Heart right ventricle (tissue), 16 donors: ENCODE results near the gene MTARC2. TPM values are rescaled to one million over a fixed set of nuclear protein-coding genes. Genes with fewer than 3 reads are reported as not detected.

Source experiments
- ATAC-seq, 8 donors: fragments of 200-7000 bp; cut with Tn5 transposase; one replicate each; pipeline ENCODE4 v1.9.1; 2020; ENCODE audit warnings: mild to moderate bottlenecking in 8 of 8, moderate library complexity in 8 of 8, moderate number of reproducible peaks in 1 of 8
- DNase-seq, 2 donors: peaks; one replicate each; pipeline ENCODE4 v3.0.0-alpha.2; 2020
- H3K27ac ChIP-seq, 10 donors: fragments of 200-600 bp; sonication (generic) in 2 of 10; one replicate each; pipeline versions ENCODE4 v1.5.0 to v1.8.0; 2020 to 2022; ENCODE audit warnings: mild to moderate bottlenecking in 3 of 10
- H3K27me3 ChIP-seq, 7 donors: fragments of 200-600 bp; one replicate each; pipeline ENCODE4 v1.8.0; 2021 to 2022; ENCODE audit warnings: mild to moderate bottlenecking in 2 of 7
- H3K36me3 ChIP-seq, 9 donors: fragments of 200-600 bp; sonication (generic) in 1 of 9; one replicate each; pipeline versions ENCODE4 v1.5.0 to v1.8.0; 2020 to 2022; ENCODE audit warnings: mild to moderate bottlenecking in 2 of 9
- H3K4me1 ChIP-seq, 9 donors: fragments of 200-600 bp; sonication (generic) in 1 of 9; one replicate each; pipeline versions ENCODE4 v1.5.0 to v1.8.0; 2020 to 2022; ENCODE audit warnings: mild to moderate bottlenecking in 4 of 9
- H3K4me3 ChIP-seq, 10 donors: fragments of 200-600 bp; sonication (generic) in 2 of 10; one replicate each; pipeline versions ENCODE4 v1.5.0 to v1.8.0; 2020 to 2022; ENCODE audit warnings: mild to moderate bottlenecking in 7 of 10, moderate library complexity in 2 of 10
- H3K9me3 ChIP-seq, 11 donors: fragments of 200-600 bp in 10 of 11; sonication (generic) in 2 of 11; one replicate each; pipeline versions ENCODE4 v1.5.0 to v1.8.0; 2013 to 2022; ENCODE audit warnings: mild to moderate bottlenecking in 2 of 11, control low read depth in 1 of 11, moderate library complexity in 1 of 11
- CTCF ChIP-seq, 9 donors: fragments of 200-600 bp; sonication (generic) in 2 of 9; IDR thresholded peaks; one replicate each; pipeline versions ENCODE4 v1.5.0 to v1.8.0; 2021 to 2022; ENCODE audit warnings: antibody characterized with exemption in 9 of 9, mild to moderate bottlenecking in 5 of 9, moderate library complexity in 1 of 9
- WGBS, 2 donors: extraction: QIAGEN DNeasy Blood & Tissue Kit; methylation state at CpG; one replicate each; pipeline ENCODE4 v1.1.7; 2013; ENCODE audit warnings: inconsistent platforms in 1 of 2; 5-methylcytosine and 5-hydroxymethylcytosine counted together
- intact Hi-C, 10 donors: fragments of 100-400 bp; cut with DNase I; formaldehyde crosslinking; loops; one replicate each; pipeline versions ENCODE4 v1.11.1 to v1.14.2; 2022
- polyA plus RNA-seq, 2 donors: library from polyadenylated mRNA; stranded (reverse); fragments of 200-250 nt; gene quantifications; one replicate each; pipeline ENCODE4 v1.2.3, GENCODE V29; 2013
- total RNA-seq, 10 donors: library from RNA; stranded (reverse); fragmentation: NEBNext Ultra II Directional in 3 of 10; extraction: Animal tissue kit (Norgen Biotek cat#: 25700) in 3 of 10; gene quantifications; one replicate each; pipeline versions ENCODE4 v1.2.1 to v1.2.4, GENCODE V29; 2021 to 2023
- donor health status: Arrhythmogenic right ventricular cardiomyopathy.
- donor health status: ischemic (EF 13 %, LVEDD 7.1; RV severe dilation, severe dysfunction).
- donor health status: healthy with polysubstance abuse.
- donor health status: DM: no; HTN: yes; CAD: no.
- donor health status: DM: no; HTN: no; CAD: no.
- donor health status: ischemic (EF 25% LVEDD 6.9; RV normal size, moderate dysfunction).
- donor health status: ischemic (EF 25% LVEDD 5.7; RV mildly dilated, moderate dysfunction).
- donor health status: healthy.
- donor health status: DM: yes; HTN: yes; CAD: no.
- donor health status: Ischemic cardiomyopathy.
- donor health status: ischemic (EF 35%, LVEDD 5.7; RV mildly dilated, moderate dysfunction).
- donor health status: nonischemic (EF 11% LVEDD 7.7; RV severe dilation, severe dysfunction).
- donor health status: DM: yes; HTN: yes; CAD: no.
- donor health status: PGD.
- donor health status: ischemic (EF 29% LVEDD 5.4; RV normal size, mild dysfunction).
- donor health status: nonischemic (EF 23%, LVEDD 6.1; RV moderate dilation, normal function).

MTARC2 gene
- total and polyA plus RNA-seq, 12 donors, result 13.0 to 32.3 (median 26.6) TPM

- intact Hi-C loops, result no loop called here
- no peak for DNase-seq
Observed at GRCh38 chr1:220787069-220787619, 39.0 kb downstream of the MTARC2 start.

GRCh38 chr1:220788900-220789299 is 40.8 kb downstream of the MTARC2 start:
- H3K36me3 ChIP-seq, result peaks cover 0 to 13% (median 0%) of the 10 kb centered on the region in 9 donors
- DNase-seq (no peak), ATAC-seq (no peak)
- intact Hi-C loops, result no loop called here
- peak overlapping the region in 2 of 10 donors; percentile 37 to 71 for H3K27ac ChIP-seq
- WGBS, 2 donors, result 72 to 78% methylated on average over 7 of the region's 7 CpGs
- no peaks in the 10 kb centered on the region for H3K9me3 ChIP-seq
- no peak for TF ChIP-seq CTCF (IDR thresholded peaks at IDR 0.05)
- no peaks in the 10 kb centered on the region for H3K27me3 ChIP-seq
- H3K4me3 ChIP-seq, result no peak overlapping the region
- peaks cover 0 to 53% (median 31%) of the 10 kb centered on the region in 9 donors for H3K4me1 ChIP-seq

More at GRCh38 chr1:220787069-220787619, 39.0 kb downstream of the MTARC2 start:
- peak in 7 of 8 donors; percentile 5 to 33 (median 11) for ATAC-seq
- Histone ChIP-seq H3K36me3 (peaks cover 0 to 29% (median under 1%) of the 10 kb centered on the region in 9 donors), H3K27me3 (no peaks in the 10 kb centered on the region), H3K4me1 (peaks cover 0 to 49% (median 30%) of the 10 kb centered on the region in 9 donors), H3K4me3 (peak overlapping the region; percentile 19 to 75 (median 64)), H3K9me3 (no peaks in the 10 kb centered on the region), H3K27ac (peak overlapping the region in 9 of 10 donors; percentile 33 to 78 (median 71))
- peak in 1 of 9 donors; percentile 9 for TF ChIP-seq CTCF (IDR thresholded peaks at IDR 0.05)
- 9% methylated on average over 32 of the region's 32 CpGs for WGBS, 2 donors

- H3K4me1 ChIP-seq, result peaks cover 0 to 53% (median 31%) of the 10 kb centered on the region in 9 donors
- DNase-seq (no peak), ATAC-seq (no peak)
- no peaks in the 10 kb centered on the region for H3K9me3 ChIP-seq
- TF ChIP-seq CTCF (IDR thresholded peaks at IDR 0.05), result no peak
- WGBS, 2 donors, result 89 to 99% methylated on average over 2 of the region's 2 CpGs
- H3K27ac ChIP-seq, result no peak overlapping the region
- H3K36me3 ChIP-seq, result peaks cover 0 to 6% (median 0%) of the 10 kb centered on the region in 9 donors
- H3K4me3 ChIP-seq, result no peak overlapping the region
- intact Hi-C loops, result no loop called here
- H3K27me3 ChIP-seq, result no peaks in the 10 kb centered on the region
Observed at GRCh38 chr1:220789532-220790147, 41.5 kb downstream of the MTARC2 start.

GRCh38 chr1:220791285-220791684 is 43.2 kb downstream of the MTARC2 start:
- Histone ChIP-seq H3K27ac (peak overlapping the region in 6 of 10 donors; percentile 5 to 69 (median 50)), H3K4me1 (peaks cover 0 to 51% (median 31%) of the 10 kb centered on the region in 9 donors), H3K9me3 (no peaks in the 10 kb centered on the region), H3K27me3 (no peaks in the 10 kb centered on the region), H3K4me3 (no peak overlapping the region), H3K36me3 (peaks cover 0 to under 1% (median 0%) of the 10 kb centered on the region in 9 donors)
- 41 to 45% methylated on average over 6 of the region's 6 CpGs for WGBS, 2 donors
- DNase-seq (peak in 1 of 2 donors; percentile 52), ATAC-seq (peak in 3 of 8 donors; percentile 20 to 34 (median 33))
- TF ChIP-seq CTCF (IDR thresholded peaks at IDR 0.05), result no peak
- intact Hi-C loops, result no loop called here
